CD4-positive, alpha-beta T cell treated with Interleukin-12 subunit alpha and Interleukin-12 subunit beta, for 1 hour (primary cell): ENCODE measurements around the gene HRK.
A peak's percentile ranks its signal among the peaks of the same experiment; 100 is the strongest.

Source experiments
- DNase-seq: peaks from one replicate; pipeline ENCODE4 v3.0.0-alpha.2; 2020

Gene HRK

DNA sequence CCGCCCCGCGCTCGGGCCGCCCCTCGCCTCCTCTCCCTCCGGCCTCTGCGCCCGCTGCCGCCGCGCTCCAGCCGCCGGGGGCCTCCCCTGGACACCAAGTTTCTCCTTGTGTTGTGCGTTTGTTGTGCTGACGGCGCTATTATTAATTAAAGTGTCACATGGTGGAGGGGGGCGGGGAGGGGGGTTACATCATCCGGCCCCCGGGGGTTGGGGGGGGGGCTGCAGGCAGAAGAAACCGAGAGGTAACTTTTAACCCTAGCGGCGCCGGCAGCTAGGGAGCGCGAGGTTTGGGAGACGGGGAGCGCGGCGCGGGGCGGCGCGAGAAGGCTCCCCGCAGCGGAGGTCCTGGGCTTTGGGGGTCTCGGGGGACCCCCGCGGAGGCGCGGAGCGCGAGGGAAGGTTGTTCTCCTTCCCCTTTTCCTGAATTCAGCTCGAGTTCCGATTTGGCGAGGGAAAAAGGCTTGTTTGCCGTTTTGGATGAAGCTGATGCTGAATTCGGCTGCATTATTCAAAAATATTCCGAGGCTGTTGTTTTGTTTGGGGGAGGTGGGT is at the start of gene HRK:
Gene HRK (minus strand): TSS at position 117 of the 552 bp plus-strand sequence. CDS start 134 bp downstream, outside the sequence.
- no peak for DNase-seq

- DNase-seq = no peak
Measured at GRCh38 chr12:116929885-116930284, 48.6 kb upstream of the HRK start.

DNA sequence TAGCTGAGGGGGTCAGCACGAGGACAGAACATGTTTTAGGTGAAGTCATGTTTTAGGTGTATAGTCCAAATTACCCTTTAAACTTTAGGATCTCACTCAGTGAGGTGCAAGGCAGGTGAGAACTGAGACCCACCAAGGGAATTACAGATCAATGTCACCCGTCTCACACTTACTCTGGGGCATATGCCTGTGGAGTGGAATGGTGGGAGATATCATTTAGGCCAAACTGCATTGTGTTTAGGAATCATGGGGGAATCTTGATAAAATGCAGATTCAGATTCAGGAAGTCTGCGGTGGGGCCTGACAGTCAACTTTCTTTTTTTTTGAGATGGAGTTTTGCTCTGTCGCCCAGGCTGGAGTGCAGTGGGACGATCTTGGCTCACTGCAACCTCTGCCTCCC is 47.3 kb upstream of the HRK start:
- no peak for DNase-seq

DNA sequence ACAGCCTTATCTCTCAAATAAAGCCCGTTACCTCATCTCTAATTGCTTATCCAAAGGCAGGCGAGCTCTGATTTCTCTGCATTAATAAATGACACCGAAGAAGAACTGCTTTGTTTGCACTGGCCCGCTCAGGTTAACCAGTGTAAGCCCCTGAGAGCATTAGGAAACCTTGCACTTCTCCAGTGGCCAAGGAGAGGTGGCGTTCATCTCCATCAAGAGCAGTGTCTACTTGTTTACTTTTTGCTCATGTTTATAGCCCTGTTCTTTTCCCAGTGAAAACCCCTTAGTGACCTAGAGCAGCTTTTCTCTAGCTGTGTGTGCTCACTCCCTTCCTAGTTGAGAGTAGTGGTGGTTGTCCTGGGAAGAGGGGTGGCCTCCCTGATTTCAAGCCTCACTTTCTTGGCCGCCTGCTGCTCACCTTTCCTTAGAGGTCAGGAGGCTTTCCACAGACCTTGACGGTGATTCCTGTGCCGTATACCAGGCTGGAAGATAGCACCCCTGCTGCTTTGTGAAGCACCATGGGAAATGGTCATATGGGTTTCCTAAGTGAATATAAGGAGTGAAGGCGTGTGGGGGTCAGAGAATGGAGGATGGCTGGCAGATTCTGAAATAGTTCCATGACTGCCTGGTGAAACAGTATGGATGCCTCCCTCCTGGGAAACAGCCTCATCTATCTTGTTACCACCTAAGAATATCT is 46.2 kb upstream of the HRK start:
- no peak for DNase-seq

GRCh38 chr12:116926283-116927243 is 45.3 kb upstream of the HRK start:
- DNase-seq = no peak

- peak; percentile 82 for DNase-seq
Measured at GRCh38 chr12:116924558-116925453, 43.6 kb upstream of the HRK start.

DNA sequence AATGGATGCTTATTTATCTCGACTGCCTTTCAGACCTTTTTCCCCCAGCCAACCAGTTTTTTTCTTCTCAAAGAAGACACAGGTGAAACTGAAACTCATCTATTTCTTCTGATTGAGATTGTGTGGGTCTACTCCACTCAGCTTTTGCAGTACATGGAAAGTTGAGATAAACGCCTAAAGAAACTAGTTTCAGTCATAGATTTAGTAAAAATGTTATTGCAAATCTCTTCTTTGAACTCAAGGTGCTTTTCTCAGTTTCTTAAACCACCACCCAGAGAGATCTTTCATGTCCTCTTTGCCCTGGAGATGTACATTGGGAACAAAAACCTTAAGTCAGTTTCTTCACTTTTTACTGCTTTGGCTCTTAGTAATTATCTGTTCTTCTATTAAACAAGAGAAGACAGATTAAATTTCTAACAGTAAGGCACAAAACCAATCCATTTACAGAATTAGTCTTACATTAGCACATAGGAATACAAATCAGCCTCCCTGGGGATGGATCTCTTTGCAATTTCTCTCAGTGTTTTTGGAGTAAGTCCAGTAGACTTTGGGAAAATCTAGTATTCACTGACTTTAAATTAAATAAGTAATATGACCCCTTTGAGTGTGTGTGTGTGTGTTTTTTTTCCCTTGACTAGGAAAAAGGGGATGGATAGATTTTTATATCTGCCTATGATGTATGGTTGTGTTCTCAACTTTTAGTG is 41.1 kb upstream of the HRK start:
- no peak for DNase-seq

GRCh38 chr12:116920939-116921338 is 39.7 kb upstream of the HRK start:
- no peak for DNase-seq

DNA sequence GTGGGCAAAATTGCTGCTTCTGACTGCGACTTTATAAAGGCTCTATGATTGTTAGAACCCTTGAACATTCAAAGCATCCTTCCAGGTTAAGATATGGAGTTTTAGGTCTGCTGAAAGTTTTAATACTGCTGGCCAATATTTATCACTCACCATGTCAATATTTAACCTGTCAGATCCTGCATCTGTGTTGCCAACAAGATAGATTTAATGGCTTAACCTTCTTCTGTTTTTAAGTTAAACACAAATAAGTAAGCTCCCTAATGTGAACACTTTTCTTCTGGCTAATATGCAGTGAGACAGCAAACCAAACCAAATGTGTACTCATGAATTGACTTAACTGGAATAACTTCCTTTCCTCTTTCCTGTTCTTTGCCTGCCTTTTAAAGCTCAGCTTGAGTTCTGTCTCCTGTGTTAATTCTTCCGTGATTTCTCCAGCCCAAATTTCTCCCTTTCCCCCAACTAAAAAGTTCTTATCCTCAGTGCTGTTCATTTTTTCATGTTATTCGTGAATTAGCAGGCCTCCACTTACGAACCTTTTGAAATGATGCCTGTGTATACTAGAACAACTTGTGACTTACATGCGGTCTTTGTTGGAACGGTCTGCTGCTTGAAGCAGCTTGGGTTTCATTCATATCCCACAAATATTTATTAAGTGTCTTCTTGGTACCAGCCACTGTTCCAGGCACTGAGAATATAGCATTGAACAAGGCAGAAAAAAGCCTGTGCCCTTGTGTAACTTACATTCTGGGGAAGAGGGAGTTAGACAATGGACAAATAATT is 38.7 kb upstream of the HRK start:
- DNase-seq = no peak

GRCh38 chr12:116919247-116919661 is 38.0 kb upstream of the HRK start:
- no peak for DNase-seq

DNA sequence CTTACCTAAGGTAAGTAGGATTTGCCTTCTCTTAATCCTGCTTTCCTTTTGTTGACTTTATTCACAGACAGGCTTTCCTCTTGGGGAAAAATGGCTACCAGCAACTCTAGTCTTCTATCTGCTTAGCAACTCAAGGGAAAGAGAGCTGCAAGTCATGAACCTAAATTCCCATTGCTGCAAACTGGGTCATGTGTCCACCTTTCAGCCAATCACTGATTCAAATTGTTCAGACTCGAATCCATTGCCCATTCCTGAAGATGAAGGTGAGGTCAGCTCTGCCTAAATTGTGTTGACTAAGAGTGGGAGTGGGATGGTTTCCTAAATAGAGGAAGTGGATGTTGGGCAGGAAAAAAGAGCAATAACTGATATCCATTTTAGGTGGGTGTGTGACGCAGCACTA is 37.2 kb upstream of the HRK start:
- DNase-seq = no peak

- DNase-seq = peak; percentile 46
Measured at GRCh38 chr12:116916714-116917114, 35.5 kb upstream of the HRK start.

- no peak for DNase-seq
Measured at GRCh38 chr12:116916122-116916521, 34.9 kb upstream of the HRK start.

DNA sequence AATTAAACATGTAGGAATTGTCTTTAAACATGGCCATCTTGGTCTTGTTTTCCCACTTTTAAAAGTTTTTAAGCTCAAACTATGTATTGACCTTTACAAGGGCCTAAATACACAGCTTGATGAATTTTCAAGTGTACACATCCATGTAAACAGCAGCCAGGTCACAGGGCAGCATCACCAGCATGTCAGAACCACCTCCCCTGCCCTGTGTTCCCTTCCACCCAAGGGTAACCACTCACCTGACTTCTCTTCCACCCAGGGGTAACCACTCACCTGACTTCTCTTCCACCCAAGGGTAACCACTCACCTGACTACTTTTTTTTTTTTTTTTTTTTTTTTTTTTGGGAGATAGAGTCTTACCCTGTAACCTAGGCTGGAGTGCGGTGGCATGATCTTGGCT is 34.1 kb upstream of the HRK start:
- DNase-seq = no peak

DNA sequence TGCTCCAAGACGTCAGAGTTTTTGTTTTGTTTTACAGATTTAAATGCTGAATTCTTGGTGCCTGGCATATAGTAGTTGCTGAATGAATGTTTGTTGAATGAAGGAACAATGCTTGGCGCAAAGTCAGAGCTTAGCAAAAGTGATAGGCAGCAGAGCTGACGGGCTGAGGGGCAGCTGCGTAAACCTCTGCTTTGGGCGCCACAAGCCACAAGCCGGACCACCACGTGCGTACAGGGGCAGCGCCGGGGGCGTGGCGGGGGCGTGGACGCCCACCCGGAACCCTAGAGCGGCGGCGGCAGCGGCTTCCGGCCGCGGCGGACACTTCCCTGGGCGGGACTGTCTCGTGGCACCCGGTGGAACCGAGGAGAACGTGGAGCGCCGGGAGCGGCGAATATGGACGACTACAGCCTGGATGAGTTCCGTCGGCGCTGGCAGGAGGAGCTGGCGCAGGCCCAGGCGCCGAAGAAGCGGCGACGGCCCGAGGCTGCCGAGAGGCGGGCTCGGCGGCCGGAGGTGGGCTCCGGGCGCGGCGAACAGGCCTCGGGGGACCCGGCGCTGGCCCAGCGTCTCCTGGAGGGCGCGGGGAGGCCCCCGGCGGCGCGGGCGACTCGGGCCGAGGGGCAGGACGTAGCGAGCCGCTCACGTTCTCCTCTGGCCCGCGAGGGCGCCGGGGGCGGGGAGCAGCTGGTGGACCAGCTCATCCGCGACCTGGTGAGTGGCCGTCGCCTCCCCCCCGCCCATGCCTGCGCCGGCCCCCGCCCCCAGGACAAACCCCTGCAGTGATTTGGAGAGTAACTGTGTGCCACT is 29.6 kb upstream of the HRK start, which contains the start of gene FBXW8:
Gene FBXW8 (plus strand): TSS at position 306 of the 807 bp plus-strand sequence. CDS start 88 bp downstream, at position 394.
- peak; percentile 64 for DNase-seq

DNA sequence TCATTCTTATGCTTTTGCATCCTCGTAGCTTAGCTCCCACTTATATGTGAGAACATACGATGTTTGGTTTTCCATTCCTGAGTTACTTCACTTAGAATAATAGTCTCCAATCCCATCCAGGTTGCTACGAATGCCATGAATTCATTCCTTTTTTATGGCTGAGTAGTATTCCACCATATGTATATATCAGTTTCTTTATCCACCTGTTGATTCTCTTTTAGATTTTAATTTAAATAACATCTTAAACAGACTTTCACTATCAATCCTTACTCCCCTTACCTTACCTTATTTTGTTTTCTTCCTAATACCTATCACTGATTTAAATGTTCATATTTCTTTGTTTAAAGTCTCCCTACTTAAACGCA is 29.0 kb upstream of the HRK start:
- DNase-seq = no peak

DNA sequence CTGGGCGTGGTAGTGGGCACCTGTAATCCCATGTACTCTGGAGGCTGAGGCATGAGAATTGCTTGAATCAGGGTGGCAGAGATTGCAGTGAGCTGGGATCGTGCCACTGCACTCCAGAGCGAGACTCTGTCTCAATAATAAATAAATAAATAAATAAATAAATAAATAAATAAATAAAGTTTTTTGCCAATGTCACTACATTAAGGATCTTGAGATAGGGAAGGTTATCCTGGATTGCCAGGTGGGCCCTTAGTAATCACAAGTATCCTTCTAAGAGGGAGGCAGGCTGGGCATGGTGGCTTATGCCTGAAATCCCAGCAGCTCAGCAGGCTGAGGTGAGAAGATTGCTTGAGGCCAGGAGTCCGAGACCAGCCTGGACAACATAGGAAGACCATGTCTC is 25.0 kb upstream of the HRK start:
- DNase-seq = no peak

- no peak for DNase-seq
Measured at GRCh38 chr12:116903818-116904217, 22.6 kb upstream of the HRK start.

DNA sequence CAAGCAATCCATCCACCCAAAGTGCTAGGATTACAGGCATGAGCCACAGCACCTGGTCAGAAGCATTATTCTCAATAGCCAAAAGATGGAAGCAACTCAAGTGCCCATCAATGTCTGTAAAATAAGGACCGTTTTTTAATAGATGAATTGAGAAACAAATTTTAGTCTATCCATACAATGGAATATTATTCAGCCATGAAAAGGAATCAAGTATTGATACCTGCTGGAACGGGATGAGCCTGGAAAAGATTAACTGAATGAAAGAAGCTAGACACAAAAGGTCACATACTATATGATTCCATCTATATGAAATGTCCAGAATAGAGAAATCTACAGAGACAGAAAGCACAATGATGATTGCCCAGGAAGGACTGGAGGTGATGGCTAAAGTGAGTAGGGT is 20.4 kb upstream of the HRK start:
- no peak for DNase-seq

GRCh38 chr12:116898669-116899068 is 17.4 kb upstream of the HRK start:
- no peak for DNase-seq
